SK-N-SH (cell line): ENCODE data around the gene PPP2R3B.

Experiments used
- CTCF ChIP-seq: fragments of 200-600 bp; sonication (generic); IDR thresholded peaks from 2 replicates; pipeline ENCODE4 v1.6.1; 2017; ENCODE audit warnings: antibody characterized with exemption, mild to moderate bottlenecking, moderate library complexity
- EZH2phosphoT487 ChIP-seq: fragments of 200-600 bp; sonication (generic); IDR thresholded peaks from 2 replicates; pipeline ENCODE4 v1.6.1; 2017; ENCODE audit warnings: low read depth, mixed run types, mild to moderate bottlenecking, antibody characterized with exemption, moderate library complexity, borderline replicate concordance
- NFIC ChIP-seq: IDR thresholded peaks from 2 replicates; pipeline ENCODE4 v1.4.0; 2012; ENCODE audit warnings: borderline replicate concordance
- POLR2AphosphoS5 ChIP-seq: IDR thresholded peaks from 2 replicates; pipeline ENCODE4 v1.6.1; 2012; ENCODE audit warnings: low read depth, low read length
- REST ChIP-seq: IDR thresholded peaks from 2 replicates; pipeline ENCODE4 v1.6.1; 2012; ENCODE audit warnings: mild to moderate bottlenecking, low read depth, low read length, moderate library complexity
- SMC3 ChIP-seq: IDR thresholded peaks from 2 replicates; pipeline ENCODE4 v1.6.1; 2012; ENCODE audit warnings: low read depth, low read length, improper control_type of control experiment
- YY1 ChIP-seq: IDR thresholded peaks from 2 replicates; pipeline ENCODE4 v1.4.0; 2012; ENCODE audit warnings: low read depth, mild to moderate bottlenecking

- TF ChIP-seq SMC3 (no peak), NFIC (no peak), YY1 (no peak), EZH2phosphoT487 (no peak), REST (no peak), CTCF (no peak), POLR2AphosphoS5 (no peak)
Observed at GRCh38 chrX:338281-338835, 48.3 kb downstream of the PPP2R3B start.
